ENCODE results near the gene RAB27A.
"Not testable (repeated sequence)": the region's sequence is repeated elsewhere in the genome, so short reads cannot be mapped to it uniquely, and the experiment has no call there.

Gene RAB27A

DNA sequence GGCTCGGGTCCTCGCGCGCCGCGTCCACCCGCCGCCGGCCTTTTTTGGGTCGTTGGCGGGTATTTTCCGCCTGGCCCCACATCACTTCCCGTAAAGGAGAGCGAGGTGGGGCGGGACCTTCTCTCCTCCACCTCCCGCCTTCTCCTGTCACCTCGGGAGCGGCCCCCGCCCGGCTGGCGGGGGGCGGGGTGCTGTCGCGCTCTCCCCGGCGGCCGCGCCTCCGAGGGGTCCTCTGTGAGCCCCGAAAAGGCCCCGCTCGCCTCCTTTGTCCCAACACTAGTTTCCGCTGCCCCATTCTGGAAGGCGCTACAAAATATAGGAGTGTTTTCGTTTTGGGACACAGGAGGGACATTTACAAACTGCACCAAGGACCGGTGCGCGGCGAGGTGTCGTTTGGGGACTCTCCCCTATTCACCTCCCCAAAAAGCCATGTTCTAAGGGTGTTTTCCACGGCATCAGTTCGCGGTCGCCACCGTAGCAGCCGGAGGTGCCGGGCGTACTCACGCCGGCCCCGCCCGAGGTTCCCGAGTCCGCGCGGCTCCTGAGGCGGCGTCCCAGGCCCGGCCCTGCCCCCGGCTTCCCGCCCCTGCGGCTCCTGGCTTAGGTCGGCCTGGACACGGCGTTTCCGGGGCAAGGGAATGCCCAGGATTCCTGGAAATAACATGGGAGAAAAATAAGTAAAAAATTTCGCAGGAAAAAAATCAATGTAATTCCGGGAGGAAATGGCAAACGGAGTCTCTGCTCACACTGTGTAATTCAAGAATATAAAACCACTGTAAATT is at the start of gene RAB27A:
RAB27A (minus strand) TSS at position 68 of the 782 bp plus-strand sequence. CDS start 54,879 bp downstream, outside the sequence.
- peak; percentile 75 to 79 for DNase-seq

DNA sequence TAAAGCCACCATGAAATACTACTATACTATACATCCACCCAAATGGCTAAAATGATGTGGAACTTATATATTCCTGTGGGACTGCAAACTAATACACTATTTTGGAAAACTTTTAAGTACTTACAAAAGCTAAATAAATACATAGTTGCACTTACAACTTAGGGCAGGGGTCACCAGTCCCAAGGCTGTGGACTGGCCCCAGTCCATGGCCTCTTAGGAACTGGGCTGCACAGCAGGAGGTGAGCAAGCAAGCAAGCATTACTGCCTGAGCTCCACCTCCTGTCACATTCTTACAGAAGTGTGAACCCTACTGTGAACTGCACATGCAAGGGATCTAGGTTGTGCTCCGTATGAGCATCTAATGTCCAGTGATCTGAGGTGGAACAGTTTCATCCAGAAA is 47.5 kb upstream of the RAB27A start:
- no peak for DNase-seq

DNA sequence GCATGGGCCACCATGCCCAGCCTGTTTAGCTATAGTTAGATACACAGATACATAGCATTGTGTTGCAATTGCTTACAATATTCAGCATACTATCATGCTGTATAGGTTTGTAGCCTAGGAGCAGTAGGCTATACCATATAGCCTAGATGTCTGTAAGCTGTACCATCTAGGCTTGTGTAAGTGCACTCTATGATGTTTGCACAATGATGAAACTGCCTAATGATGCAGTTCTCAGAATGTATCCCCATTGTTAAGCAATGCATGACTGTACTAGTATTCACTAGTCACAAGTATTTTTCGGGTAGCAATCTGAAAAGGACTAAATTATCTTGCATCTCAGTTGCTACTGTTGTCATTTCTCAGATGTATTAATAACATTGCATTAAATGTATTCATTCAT is 45.4 kb upstream of the RAB27A start:
- no peak for DNase-seq

DNA sequence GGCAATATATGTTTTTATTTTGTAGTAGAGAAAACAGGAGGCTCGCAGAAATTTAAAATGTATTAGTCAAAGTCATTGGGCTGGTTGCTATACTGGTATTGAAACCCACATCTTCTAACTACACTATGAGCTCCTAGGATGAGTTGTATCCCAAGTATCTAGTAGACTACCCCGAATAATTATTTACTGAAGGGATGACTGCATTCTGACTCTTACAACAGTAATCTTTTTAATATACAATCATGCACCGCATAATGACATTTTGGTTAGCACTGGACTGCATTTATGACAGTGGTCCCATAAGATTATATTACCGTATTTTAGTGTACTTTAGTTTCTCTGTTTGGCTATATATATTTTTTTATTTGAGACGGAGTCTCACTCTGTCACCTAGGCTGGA is 44.8 kb upstream of the RAB27A start:
- DNase-seq, result no peak

DNA sequence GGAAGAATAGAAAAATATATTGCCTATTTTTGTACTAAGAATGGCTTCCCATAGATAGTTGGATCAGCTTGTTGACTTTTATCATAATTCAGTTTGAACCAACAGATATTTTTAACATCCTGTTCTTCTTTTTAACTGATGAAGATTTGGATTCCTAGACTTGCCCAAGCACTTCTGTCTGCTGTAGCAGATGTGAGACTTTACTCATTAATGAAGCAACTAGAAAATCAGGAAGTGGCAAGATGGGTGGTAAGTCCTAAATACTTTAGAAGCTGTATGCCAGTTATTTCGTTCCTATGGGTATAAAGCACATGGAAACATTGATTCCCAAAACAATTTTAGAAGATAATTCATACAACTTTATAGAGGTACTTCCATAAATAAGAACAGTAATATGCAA is 37.8 kb upstream of the RAB27A start:
- DNase-seq, result no peak

DNA sequence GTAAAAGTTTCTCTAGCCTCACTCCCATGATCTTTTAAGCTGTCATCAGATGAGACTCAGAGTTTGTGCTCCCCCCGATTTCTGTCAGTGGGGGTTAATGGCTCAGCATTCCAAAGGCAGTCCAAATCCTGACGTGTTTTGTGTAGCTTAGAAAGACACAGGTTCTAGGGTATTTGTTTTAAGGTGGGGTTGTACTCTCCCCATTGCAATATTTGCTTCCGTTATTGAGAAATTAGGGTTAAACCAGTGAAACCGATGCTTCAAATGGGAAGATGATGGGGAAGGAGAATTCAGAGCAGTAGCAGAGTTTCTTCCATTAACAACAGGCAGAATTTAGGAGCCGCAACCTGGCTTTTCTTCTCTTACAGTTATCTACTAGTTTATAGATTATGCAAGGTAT is 32.9 kb upstream of the RAB27A start:
- DNase-seq, result no peak

DNA sequence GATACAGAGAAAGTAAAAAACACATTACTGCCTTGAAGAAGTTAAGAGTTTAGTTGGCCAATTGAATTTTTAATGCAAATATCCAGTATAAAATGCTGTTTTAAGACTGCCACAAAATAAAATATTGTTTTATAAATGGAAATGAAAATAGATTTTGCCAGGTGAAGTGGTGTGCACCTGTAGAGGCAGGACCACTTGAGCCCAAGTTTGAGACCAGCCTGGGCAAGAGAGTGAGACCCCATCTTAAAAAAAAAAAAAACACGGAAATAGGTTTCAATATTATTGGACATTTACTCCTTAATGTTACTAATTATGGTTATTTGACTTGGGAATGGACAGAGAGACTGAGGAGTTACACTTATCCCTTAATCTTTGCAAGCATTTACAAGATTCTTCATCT is 31.4 kb upstream of the RAB27A start:
- DNase-seq, result no peak

DNA sequence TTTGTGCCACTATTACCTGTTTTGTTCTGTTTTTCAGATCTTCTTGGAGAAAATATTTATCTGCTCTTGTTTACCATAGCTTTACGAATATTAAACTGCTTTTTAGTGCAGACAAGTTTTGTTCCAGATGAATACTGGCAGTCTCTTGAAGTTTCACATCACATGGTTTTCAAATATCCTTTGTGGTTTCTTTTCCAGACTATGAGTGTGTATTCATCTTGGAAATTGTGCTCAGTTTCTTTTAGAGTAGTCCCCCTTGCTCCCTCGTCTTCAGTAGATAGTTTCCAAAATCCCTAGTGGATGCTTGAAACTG is 30.6 kb upstream of the RAB27A start:
- no peak for DNase-seq

DNA sequence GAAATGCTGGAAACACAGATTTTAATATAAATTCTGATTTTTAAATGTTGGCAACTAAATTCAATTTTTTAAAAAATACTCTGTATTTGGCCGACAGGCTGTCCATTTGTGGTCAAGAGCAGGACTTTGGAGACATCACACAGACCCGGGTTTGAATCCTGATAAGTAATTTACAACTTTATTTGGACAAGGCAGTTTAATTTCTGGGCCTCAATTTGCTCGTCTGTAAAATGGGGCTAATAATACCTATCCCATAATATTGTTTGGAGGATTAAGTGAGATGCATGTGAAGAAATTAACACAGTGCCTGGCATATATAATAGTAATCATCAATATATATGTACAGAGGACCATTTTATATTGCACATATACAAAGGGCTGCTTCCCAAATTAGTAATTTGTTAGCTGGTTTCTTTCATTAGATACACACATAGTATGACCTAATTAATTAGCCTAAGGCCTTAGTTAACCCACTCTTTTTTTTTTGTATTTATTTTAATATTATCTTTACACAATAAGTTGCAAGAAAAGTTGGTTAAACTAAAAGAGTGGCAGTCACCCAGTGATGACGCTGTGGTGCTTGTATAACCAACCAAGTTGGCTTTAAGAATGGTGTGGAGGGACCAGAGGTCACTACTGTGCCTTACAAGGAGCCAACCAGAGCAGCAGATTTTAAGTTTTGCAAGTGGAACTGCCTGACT is 30.1 kb upstream of the RAB27A start:
- DNase-seq, result no peak

DNA sequence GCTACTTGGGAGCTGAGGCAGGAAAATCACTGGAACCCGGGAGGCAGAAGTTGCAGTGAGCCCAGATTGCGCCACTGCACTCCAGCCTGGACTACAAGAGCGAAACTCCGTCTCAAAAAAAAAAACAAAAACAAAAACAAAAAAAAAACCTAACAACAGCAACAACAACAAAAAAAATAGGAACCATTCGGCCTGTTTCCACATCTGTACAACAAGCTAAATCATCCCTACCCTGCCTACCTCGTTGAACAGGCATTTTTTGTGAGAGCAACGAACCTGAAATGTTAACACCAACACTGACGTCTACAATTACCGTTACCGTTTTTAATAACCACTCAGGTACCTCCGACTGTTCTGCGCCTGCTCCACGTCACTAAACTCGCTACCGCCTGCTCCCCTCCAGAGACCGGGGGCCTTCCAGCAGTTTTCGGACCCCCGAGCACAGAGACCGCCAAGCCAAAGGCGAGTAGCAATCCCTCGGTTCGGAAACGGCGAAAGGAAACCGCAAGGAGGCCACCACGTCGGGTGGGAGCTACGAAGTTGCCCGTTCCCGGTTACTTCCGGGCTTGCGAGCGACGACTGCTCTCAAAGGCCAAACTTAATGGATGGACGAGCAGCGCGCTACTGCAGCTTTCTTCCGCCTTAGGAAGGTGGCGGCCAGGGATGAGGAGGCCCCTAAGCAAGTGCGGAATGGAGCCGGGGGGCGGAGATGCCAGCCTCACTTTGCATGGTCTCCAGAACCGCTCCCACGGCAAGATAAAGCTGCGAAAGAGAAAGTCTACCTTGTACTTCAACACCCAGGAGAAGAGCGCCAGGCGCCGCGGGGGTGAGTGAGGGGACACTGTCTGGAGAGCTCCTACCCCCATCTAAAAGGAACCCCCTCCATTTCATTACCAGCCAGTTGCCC is 29.2 kb upstream of the RAB27A start, which contains the start of the genes PIGB and PIGBOS1:
PIGB (plus strand) TSS at position 635 of the 907 bp plus-strand sequence; CDS start at position 664, 29 bp downstream.
PIGBOS1 (minus strand) TSS at position 536 of the 907 bp plus-strand sequence. CDS start 1,331 bp downstream, outside the sequence.
- DNase-seq, result peak; percentile 65 to 72

DNA sequence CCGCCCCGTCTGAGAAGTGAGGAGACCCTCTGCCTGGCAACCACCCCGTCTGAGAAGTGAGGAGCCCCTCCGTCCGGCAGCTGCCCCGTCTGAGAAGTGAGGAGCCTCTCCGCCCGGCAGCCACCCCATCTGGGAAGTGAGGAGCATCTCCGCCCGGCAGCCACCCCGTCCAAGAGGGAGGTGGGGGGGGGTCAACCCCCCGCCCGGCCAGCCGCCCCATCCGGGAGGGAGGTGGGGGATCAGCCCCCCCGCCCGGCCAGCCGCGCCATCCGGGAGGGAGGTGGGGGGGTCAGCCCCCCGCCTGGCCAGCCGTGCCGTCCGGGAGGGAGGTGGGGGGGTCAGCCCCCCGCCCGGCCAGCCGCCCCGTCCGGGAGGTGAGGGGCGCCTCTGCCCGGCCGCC is 13.2 kb upstream of the RAB27A start:
- DNase-seq, result not testable (repeated sequence)

DNA sequence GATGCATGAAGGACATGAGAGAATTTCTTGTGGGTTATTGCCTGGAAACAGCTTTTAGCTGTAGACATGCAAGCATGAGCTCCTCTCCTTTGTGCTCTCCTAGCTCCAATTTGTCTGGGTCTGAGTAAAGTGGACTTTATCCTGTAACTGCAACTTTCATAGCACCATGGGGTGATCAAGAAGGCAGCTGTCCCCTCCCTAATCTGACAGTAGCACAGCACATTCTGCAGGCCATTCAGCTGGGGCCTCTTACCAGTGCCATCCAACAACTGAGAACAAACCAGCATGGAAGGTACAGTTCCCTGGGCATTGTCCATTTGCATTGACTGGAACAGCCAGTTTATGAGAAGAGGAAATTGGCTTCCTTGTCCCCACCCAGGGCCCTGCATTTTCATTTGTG is 7.7 kb upstream of the RAB27A start:
- no peak for DNase-seq

DNA sequence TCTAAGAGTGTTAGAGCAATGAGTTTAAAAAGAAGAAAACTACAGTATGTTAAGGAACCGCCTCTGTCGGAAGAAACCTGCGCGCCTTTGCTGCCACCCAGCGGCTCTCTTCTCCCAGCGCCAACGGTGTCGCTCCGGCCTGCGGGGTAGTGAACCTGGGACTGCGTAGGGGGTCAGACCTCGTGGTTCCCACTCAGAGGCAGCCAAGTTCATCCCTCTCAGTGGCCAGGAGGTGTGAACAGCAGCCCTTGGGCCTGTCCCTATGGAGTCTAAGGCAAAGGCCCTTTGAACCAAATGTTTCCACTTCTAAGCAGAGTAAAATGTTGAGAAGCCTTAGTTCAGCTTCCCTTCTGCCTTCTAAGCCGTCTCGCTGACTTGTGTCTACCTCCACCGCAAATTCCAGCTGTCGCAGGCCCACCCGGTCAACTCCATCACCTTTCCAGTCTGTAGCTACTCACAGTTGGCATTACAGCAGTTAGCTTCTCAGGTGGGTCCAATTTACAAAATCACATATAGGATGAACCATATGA is 980 bp upstream of the RAB27A start:
- DNase-seq, result peak; percentile 81 to 84

DNA sequence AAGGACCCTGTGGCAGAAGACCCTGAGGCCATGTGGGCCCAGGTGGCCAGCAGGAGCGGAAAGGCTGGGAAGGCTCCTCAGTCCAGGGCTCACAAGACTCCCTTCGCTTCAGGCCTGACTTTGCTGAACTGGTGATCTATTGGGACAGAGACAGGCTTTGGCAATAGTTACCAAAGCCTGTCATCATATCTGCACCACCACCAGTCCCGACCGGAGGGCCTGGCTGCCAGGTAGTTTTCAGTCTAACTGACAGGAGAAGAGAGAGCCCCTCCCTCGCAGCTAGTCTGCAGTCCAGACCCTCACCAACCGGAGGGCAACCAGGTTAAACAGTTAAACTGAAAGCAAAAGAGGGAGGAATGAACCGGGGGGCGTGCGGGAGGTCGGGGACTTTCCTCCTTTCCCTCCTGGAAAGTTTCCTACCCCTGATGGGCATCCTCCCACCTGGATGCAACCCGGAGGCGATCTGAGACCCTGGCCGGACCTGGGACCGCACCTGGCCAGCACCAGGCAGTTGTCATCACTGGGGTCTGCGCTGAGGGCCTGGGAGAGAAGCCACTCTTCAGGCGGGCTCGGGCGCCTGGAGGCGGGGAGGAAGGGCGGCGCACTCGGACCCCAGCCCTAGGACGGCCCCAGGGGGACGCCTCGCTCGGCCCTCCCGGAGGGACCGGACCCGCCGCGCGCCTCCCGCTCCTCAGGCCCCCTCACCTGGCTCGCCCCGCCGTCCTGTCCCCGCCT is 435 bp downstream of the RAB27A start:
- DNase-seq, result peak; percentile 6 to 35

DNA sequence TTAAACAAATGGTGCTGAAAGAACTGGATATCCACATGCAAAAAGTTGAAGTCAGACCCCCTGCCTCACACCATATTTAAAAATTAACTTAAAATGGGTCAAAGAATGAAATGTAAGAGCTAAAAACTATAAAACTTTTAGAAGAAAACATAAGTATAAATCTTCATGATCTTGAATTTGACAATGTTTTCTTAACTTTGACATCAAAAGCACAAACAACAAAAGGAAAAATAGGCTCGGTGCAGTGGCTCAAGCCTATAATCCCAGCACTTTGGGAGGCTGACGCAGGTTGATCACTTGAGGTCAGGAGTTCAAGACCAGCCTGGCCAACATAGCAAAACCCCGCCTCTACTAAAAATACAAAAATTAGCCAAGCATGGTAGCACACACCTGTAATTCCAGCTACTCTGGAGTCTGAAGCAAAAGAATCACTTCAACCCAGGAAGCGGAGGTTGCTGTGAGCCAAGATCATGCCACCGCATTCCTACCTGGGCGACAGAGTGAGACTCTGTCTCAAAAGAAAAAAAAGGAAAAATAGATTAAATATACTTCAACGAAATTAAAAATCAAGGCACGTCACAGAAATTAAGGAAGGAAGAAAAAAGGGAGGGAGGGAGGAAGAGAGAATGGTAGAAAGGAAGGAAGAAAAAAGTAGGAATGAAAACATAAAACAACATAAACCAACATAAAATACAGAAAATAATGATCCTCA is 1.5 kb downstream of the RAB27A start:
- DNase-seq, result no peak

DNA sequence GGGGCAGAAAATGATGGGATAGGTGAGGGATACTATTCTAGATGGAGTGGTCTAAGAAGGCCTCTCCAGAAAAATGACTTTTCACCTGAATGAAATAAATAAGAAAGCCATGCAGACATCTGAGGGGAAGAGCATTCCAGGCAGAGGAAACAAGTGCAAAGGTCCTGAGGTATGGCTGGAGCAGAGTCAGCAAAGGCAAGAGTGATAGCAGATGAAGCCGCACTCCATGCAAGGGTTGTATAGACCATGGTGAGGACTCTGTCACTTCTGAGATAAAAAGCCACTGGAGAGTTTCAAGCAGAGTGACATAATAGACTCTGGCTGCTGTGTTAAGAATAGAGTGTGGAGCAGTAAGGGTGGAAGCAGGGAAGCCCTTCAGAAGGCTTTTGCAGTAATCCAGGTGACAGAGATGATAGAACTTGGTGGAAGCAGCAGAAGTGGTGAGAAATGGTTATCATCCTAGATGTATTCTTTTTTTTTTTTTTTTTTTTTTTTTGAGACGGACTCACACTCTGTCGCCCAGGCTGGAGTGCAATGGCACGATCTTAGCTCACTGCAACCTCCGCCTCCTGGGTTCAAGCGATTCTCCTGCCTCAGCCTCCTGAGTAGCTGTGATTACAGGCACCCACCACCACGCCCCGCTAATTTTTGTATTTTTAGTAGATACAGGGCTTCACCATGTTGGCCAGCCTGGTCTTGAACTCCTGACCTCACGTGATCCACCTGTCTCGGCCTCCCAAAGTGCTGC is 3.0 kb downstream of the RAB27A start:
- DNase-seq, result not testable (repeated sequence)

DNA sequence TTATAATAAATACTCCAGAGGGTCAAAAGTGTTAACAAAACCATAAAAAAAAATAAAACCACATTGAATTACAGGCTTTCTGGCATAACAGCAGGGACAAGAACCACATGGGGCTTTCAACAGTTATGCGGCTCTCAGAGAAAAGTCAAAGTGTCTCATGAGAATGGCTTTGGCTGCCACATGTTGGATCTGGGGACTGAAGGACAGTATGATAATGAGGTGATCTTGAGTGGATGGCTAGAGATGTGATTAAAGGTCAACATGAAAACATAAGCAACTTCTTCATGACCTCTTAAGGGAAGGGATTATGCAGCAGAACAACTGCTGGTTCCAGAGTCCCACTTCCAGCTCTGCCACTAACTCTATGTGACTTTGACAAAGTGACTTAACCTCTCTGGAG is 5.2 kb downstream of the RAB27A start:
- DNase-seq, result no peak

DNA sequence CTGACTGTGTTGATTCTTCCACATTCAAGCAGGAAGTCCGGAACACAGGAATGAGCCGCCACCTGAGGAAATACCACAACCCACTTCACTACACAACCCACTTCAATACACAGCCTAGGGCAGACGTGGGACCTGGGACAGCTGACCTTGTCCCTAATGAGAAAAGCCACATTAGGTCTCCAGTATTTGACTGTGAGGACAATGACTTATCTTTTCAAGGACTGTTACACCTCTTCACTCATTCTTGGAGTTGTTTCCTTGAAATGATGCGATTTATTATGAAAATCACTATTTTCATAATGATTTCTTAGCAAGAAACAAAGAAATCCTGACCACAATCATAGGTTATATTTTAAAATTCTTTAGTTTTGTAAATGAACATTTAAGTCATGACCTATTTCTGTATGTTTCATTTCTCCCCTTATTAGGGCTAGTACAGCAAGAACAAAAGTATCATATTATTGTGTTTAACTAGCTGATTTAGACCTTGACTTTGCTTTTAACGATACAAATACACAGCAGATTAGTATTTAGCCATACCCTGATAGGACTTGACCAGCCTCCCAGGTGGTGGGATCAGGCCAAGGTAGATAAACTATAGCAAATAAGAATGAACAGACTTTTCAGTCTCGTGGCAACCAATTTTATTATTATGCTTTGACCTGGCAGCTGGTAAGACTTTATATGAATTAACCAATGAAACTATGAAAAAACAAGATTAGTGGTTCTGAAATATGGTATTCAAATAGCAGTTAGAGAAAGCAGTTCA is 6.0 kb downstream of the RAB27A start:
- DNase-seq, result no peak

DNA sequence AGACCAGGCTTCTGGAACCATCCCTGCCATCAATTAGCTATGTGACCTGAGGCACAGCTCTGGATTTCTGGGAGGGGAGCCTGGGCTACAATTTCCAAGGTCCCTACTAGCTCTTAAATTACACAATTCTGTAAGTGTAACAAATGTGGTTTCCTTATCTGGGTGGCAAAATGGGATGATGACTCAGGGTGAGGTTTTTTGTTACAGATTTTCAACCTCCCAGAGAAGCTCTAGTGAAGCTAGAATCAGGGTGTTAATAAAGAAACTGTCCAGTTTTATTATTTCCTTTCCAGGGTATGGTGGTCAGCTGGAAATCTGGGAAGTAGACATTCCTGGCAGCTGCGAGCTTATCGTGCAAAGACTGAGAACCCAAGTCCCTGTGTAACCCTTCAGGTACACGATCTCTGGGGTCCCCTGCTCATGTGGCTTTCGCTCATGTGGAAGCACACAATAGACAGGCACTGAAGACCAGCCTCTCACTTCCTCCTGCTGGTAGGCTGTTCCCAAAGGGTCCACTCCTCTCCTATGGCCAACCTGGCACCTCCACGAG is 7.3 kb downstream of the RAB27A start:
- DNase-seq, result no peak
